Measurements from ENCODE around the gene MYO1G. TPM values are rescaled to one million over a fixed set of nuclear protein-coding genes. Genes with fewer than 3 reads are reported as not detected.
A peak's percentile ranks its signal among the peaks of the same experiment; 100 is the strongest.

The MYO1G gene
- total RNA-seq, 1 experiment from 2014 or later, result 0.30 TPM

- Histone ChIP-seq H3K36me3 (no peaks in the 10 kb centered on the region), H3K4me1 (no peaks in the 10 kb centered on the region), H3K9me3 (replicated peaks) (no peaks in the 10 kb centered on the region; the same call in 1 of the 2 replicates), H3K27me3 (no peaks in the 10 kb centered on the region), H3K27ac (no peak overlapping the region), H3K4me3 (no peak overlapping the region)
- no peak for DNase-seq
These were observed 47.9 kb downstream of the MYO1G start for GRCh38 chr7:44930921-44931320.

DNA sequence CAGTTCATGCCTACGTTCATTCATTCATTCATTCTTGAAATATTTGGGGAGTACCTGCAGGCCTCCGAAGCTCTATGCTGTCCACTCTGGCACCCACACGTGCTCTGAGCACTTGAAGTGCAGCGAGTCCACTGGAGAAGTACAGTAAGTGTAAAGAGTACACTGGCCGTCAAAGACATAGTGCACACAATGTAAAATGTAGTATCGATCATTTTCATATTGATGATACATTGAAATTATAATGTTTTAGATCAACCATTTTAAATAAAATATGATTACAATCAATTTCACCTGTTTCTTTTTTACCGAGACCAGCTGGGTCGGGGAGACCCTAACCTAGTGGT, 56.5 kb downstream of the MYO1G start:
- no peak overlapping the region for H3K4me3 ChIP-seq
- H3K27ac ChIP-seq, result no peak overlapping the region
- DNase-seq, result no peak
- no peaks in the 10 kb centered on the region for H3K9me3 ChIP-seq (replicated peaks)
- H3K36me3 ChIP-seq, result no peaks in the 10 kb centered on the region
- H3K4me1 ChIP-seq, result 0 out of 2 replicates have a peak, but pooled peaks cover 2% of the 10 kb centered on the region
- H3K27me3 ChIP-seq, result no peaks in the 10 kb centered on the region

DNA sequence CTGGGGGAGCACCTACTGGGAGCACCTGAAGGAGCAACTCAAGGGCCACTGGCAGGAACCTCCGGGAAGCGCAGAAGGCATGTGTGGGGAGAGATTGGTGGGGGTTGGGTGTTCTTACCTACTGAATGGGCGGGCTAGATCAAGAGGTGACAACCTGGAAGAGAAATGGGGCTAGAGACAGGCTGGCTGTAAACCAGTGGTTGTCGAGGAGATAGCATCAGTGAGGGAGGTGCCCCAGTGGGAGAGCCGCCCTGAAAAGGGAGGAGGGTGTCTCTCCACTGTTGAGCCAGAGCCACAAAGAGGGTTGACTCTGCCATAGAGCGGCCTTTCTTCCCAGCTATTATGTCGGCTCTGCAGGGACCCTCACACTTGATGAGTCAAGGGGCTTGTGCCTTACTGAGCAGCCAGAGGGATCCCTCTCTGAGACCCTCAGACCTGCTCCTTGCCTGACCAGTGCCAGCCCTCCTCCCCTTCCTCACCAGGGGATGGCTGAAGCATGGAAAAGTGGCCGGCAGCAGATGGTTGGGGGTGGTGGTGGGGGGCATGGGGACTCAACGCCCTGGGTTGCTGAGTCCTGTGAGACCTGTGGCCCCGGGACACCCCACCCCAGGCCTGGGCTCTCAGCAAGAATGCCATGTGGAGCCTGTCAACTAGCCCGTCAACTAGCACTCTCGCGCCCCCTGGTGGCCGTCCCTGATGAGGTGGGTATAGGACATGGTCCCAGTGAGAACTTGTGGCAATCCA, 57.0 kb downstream of the MYO1G start:
- Histone ChIP-seq H3K27ac (no peak overlapping the region), H3K4me3 (no peak overlapping the region), H3K4me1 (0 out of 2 replicates have a peak, but pooled peaks cover 2% of the 10 kb centered on the region), H3K36me3 (no peaks in the 10 kb centered on the region), H3K9me3 (replicated peaks) (no peaks in the 10 kb centered on the region), H3K27me3 (no peaks in the 10 kb centered on the region)
- peak; percentile 92 to 95 for DNase-seq

DNA sequence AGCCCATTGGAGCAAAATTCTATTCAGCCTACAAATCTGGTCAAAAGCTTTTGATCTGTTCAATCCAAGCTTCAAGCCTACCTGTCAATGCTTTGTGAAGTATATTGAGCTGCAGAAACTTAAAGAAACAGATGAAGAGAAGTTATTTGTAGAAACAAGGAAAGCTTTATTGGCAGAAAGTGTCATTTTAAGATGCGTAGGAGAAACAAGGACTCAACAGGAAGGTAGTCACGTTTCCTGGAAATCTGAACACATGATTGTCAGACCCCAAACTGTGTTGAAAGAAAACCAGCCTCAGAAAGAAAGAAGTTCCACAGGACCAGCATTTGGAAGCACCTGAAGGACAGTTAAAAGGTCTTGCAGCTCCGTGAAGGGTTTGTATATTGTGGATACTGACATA, 58.7 kb downstream of the MYO1G start:
- Histone ChIP-seq H3K27me3 (no peaks in the 10 kb centered on the region), H3K4me1 (0 out of 2 replicates have a peak, but pooled peaks cover 2% of the 10 kb centered on the region), H3K36me3 (no peaks in the 10 kb centered on the region)

GRCh38 chr7:44918029-44918428, 60.8 kb downstream of the MYO1G start:
- no peak for DNase-seq
- H3K36me3 ChIP-seq, result no peaks in the 10 kb centered on the region
- H3K27ac ChIP-seq, result no peak overlapping the region
- no peaks in the 10 kb centered on the region for H3K27me3 ChIP-seq
- H3K4me3 ChIP-seq, result no peak overlapping the region
- no peaks in the 10 kb centered on the region for H3K9me3 ChIP-seq (replicated peaks)
- H3K4me1 ChIP-seq, result 0 out of 2 replicates have a peak, but pooled peaks cover 5% of the 10 kb centered on the region

More for the DNA sequence above, 58.7 kb downstream of the MYO1G start:
- Histone ChIP-seq H3K27ac (no peak overlapping the region), H3K9me3 (replicated peaks) (no peaks in the 10 kb centered on the region), H3K4me3 (no peak overlapping the region)
- no peak for DNase-seq

DNA sequence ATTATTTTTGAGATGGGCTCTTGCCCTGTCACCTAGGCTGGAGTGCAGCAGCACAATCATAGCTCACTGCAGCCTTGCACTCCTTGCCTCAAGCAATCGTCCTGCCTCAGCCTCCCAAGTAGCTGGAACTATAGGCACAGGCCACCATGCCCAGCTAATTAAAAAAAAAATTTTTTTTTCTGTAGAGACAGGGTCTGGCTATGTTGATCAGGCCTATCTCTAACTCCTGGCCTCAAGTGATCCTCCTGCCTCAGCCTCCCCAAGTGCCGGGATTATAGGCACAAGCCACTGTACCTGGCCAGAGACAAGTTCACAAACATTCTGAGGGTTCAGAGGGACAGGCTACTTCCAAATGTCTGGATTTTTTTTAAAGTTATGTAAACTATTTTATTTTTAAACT, 61.4 kb downstream of the MYO1G start:
- Histone ChIP-seq H3K36me3 (no peaks in the 10 kb centered on the region), H3K9me3 (replicated peaks) (no peaks in the 10 kb centered on the region), H3K27ac (no peak overlapping the region), H3K4me1 (peaks cover 9% of the 10 kb centered on the region), H3K4me3 (no peak overlapping the region), H3K27me3 (no peaks in the 10 kb centered on the region)
- no peak for DNase-seq

GRCh38 chr7:44914992-44915607, 63.7 kb downstream of the MYO1G start:
- DNase-seq, result no peak
- no peak overlapping the region for H3K4me3 ChIP-seq
- H3K27me3 ChIP-seq, result no peaks in the 10 kb centered on the region
- peaks cover 11% of the 10 kb centered on the region for H3K4me1 ChIP-seq
- no peaks in the 10 kb centered on the region for H3K36me3 ChIP-seq
- H3K27ac ChIP-seq, result no peak overlapping the region
- no peaks in the 10 kb centered on the region for H3K9me3 ChIP-seq (replicated peaks)

DNA sequence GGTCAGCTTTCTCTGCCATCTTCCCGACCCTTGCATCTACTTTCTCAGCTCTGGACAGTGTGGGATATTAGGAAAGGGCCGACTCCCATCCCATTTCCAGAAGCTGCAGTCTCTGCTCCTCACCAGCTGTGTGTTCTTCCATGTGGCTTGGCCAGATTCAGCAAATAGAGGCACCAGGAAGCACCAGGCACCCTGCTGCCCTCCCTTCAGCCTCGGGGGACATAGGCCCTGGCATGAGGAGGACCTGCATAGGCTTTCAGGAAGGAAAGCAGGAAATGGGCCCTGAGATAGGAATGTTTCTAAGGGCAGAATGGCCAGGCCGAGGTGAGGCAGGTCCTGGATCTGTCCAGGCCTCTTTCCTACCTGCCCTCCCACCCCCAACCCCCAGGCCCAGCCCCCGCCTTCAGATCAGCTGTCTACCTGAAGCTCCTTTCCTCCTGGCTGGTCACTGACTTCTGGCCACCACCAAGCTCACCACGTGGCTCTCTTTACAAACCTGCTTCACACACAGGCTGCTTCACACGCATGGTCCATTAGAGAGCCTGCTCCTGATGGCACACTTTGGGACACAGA, 66.0 kb downstream of the MYO1G start:
- H3K9me3 ChIP-seq (replicated peaks), result no peaks in the 10 kb centered on the region
- peaks cover 11% of the 10 kb centered on the region for H3K4me1 ChIP-seq
- no peak overlapping the region for H3K4me3 ChIP-seq
- DNase-seq, result peak; percentile 31 to 49
- H3K27me3 ChIP-seq, result no peaks in the 10 kb centered on the region
- H3K36me3 ChIP-seq, result no peaks in the 10 kb centered on the region
- H3K27ac ChIP-seq, result no peak overlapping the region

Other genes starting within 250 kb of the MYO1G start
- gene ZMIZ2, start 230.2 kb downstream of the MYO1G start, total RNA-seq (2014; rRNA removed; shearing (Covaris generic)), result 9.0 and 13.3 TPM in 2 replicates
- 4,792 and 5,450 TPM in 2 replicates for gene PPIA, start 182.3 kb downstream of the MYO1G start, total RNA-seq (2014; rRNA removed; shearing (Covaris generic))
- 454 and 459 TPM in 2 replicates for gene H2AZ2, start 130.9 kb downstream of the MYO1G start, total RNA-seq (2014; rRNA removed; shearing (Covaris generic))
- 37.3 and 42.7 TPM in 2 replicates for gene PURB, start 93.5 kb downstream of the MYO1G start, total RNA-seq (2014; rRNA removed; shearing (Covaris generic))
- 26.2 and 28.3 TPM in 2 replicates for gene CCM2, start 21.2 kb upstream of the MYO1G start, total RNA-seq (2014; rRNA removed; shearing (Covaris generic))
- 4.0 and 4.8 TPM in 2 replicates for gene NACAD, start 110.0 kb upstream of the MYO1G start, total RNA-seq (2014; rRNA removed; shearing (Covaris generic))
- 117 and 137 TPM in 2 replicates for gene TBRG4, start 132.7 kb upstream of the MYO1G start, total RNA-seq (2014; rRNA removed; shearing (Covaris generic))
- gene RAMP3, start 178.8 kb upstream of the MYO1G start, total RNA-seq (2014; rRNA removed; shearing (Covaris generic)), result not detected in 2 replicates